ENCODE data around the gene CELSR1.

GRCh38 chr22:46473896-46474557 lies 63.4 kb downstream of the CELSR1 start:
- TF ChIP-seq, protein P1, sequence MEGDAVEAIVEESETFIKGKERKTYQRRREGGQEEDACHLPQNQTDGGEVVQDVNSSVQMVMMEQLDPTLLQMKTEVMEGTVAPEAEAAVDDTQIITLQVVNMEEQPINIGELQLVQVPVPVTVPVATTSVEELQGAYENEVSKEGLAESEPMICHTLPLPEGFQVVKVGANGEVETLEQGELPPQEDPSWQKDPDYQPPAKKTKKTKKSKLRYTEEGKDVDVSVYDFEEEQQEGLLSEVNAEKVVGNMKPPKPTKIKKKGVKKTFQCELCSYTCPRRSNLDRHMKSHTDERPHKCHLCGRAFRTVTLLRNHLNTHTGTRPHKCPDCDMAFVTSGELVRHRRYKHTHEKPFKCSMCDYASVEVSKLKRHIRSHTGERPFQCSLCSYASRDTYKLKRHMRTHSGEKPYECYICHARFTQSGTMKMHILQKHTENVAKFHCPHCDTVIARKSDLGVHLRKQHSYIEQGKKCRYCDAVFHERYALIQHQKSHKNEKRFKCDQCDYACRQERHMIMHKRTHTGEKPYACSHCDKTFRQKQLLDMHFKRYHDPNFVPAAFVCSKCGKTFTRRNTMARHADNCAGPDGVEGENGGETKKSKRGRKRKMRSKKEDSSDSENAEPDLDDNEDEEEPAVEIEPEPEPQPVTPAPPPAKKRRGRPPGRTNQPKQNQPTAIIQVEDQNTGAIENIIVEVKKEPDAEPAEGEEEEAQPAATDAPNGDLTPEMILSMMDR (IDR thresholded peaks at IDR 0.05; ENCODE audit: low read depth, low read length): no peak
- no peak for TF ChIP-seq EZH2phosphoT487 (IDR thresholded peaks at IDR 0.05; ENCODE audit: low read depth)

All from OCI-LY3 (cell line).